ENCODE data around the gene ZBED1.

Gene ZBED1

GRCh38 chrX:2451501-2452316 is 49.1 kb downstream of the ZBED1 start:
- no peak for DNase-seq

DNA sequence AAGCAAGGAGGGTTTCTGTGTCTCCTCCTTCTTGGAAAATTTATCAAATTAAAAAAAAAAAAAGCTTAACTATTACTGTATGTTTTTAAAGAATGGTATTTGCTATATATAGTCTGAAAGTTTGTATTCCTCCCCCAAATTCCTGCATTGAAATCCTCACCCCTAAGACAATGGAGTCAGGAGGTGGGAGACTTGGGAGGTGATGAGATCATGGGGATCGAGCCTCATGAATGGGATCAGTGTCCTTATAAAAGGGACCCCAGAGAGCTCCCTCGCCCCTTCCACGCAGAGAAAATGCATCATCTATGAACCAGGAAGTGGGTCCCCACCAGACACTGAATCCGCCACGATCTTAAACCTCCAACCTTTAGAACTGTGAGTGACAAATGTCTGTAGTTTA is 50.1 kb downstream of the ZBED1 start:
- no peak for DNase-seq

- DNase-seq = no peak
Measured at GRCh38 chrX:2449135-2449886, 51.5 kb downstream of the ZBED1 start.

DNA sequence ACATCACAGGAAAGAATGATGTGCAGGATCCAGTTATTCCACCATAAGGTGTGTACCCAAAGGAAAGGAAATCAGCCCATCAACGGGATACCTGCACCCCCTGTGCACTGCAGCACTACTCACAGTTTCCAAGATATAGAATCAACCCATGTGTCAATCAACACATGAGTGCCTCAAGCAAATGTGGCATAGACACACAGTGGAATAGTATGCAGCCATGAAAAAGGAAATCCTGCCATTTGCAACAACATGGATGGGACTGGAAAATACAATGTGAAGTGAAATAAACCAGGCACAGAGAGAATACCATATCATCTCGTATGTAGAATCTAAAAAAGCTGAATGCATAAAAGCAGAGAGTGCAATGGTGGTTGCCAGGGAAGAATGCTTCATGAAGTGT is 53.3 kb downstream of the ZBED1 start:
- no peak for DNase-seq

DNA sequence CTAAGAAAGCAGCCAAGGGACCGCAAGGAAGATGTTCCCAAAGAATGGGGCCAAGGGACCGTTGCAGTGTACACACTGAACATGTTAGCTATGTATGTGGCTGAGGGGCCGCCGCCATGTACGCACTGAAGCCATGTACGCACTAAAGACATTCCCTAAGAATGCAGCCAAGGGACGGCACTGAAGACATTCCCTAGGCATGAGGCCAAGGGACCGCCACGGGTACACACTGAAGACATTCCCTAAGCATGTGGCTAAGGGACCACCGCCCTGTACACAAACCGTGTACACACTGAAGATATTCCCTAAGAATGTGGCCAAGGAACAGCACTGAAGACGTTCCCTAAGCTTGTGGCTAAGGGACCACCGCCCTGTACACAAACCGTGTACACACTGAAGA is 54.0 kb downstream of the ZBED1 start:
- DNase-seq = no peak

DNA sequence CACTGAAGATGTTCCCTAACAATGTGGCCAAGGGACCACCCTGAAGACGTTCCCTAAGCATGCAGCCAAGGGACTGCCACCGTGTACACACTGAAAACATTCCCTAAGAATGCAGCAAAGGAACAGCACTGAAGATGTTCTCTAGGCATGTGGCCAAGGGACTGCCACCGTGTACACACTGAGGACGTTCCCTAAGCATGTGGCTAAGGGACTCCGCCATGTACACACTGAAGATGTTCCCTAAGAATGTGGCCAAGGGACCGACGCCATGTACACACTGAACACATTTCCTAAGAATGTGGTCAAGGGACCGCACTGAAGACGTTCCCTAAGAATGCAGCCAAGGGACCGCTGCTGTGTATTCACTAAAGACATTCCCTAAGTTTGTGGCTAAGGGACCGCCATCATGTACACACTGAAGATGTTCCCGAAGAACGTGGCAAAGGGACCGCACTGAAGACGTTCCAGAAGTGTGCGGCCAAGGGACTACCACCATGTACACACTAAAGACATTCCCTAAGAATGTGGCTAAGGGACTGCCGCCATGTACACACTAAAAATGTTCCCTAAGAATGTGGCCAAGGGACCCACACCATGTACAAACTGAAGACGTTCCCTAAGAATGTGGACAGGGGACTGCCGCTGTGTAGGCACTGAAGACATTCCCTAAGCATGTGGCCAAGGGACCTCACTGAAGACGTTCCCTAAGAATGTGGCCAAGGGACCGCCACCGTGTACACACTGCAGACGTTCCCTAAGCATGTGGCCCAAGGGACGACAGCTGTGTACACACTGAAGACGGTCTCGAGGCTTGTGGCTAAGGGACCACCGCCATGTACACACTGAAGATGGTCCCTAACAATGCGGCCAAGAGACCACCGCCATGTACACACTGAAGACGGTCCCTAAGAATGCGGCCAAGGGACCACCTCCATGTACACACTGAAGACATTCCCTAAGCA is 54.8 kb downstream of the ZBED1 start:
- no peak for DNase-seq

- no peak for DNase-seq
Measured at GRCh38 chrX:2442694-2443093, 58.1 kb downstream of the ZBED1 start.

- no peak for DNase-seq
Measured at GRCh38 chrX:2441466-2441865, 59.3 kb downstream of the ZBED1 start.

GRCh38 chrX:2439613-2440012 is 61.2 kb downstream of the ZBED1 start:
- DNase-seq = no peak
